ENCODE measurements around the gene TCEAL8. TPM values are rescaled to one million over a fixed set of nuclear protein-coding genes. Genes with fewer than 3 reads are reported as not detected.

Gene TCEAL8
- total RNA-seq, 1 donor from 2014 or later = 99.0 TPM

- DNase-seq (ENCODE audit: low read depth) = peak; percentile 31
Observed at GRCh38 chrX:103214870-103215424, 40.0 kb downstream of the TCEAL8 start, which contains the start of gene BEX4. Gene BEX4, plus strand, starts transcription at chrX:103215108. Its CDS starts 1,046 bp downstream, at chrX:103216154.

DNA sequence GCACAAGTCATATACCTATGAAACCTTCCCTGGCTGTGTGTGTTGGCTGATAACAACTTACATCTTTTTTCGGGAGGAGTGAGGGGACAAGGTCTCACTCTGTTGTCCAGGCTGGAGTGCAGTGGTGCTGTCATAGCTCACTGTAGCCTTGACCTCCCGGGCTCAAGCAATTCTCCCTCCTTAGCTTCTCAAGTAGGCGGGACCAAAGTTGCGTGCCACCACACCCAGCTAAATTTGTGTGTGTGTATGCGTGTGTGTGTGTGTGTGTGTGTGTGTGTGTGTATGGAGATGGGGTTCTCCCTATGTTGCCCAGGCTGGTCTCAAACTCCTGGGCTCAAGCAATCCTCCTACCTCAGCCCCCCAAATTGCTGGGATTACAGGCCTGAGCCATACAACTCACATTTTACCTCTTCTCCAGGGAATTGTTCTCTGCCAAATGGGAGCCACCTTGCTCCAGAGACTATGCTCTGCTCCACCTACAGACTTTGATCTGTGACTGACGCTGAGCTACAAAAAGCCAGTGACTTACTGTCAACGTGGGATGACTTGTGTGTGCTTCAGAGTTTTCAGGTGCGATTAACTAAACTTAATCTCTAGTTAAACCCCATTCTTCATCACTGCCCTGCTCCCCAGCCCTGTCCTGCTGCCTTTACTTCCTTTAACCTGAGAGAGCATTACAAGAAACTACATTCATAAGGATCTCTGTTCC lies 42.1 kb downstream of the TCEAL8 start:
- no peak for DNase-seq (ENCODE audit: low read depth)

DNA sequence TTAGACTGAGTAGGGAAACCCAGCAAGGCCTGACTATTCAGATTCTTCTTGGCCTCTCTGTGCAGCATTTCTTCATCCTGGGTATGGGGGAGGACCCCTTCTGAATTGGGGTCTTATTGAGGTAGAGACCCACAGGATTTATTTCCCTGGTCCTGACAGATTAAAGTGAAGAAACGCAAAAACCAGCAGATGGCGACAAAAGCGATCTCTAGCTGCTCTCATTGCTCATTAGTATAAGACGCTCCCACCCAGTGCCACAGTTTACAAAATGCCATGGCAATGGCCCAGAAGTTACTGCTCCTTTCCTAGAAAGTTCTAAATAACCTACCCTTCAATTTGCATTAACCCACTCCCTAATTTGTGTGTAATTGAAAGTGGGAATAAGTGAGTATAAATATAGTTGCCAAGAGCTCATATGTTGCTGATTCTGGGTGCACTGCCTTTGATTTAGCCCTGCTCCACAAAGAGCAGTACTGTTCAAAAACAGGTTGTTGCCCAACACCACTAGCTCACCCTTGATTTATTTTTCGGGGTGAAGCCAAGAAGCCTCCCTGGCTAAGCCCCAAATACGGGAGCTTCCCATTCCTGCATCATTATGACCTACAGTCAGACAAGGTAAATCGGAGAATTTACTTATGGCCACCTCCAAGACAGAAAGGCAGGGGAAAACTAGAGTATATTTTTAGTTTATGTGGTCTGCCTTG lies 43.8 kb downstream of the TCEAL8 start:
- peak; percentile 43 for DNase-seq (ENCODE audit: low read depth)

DNA sequence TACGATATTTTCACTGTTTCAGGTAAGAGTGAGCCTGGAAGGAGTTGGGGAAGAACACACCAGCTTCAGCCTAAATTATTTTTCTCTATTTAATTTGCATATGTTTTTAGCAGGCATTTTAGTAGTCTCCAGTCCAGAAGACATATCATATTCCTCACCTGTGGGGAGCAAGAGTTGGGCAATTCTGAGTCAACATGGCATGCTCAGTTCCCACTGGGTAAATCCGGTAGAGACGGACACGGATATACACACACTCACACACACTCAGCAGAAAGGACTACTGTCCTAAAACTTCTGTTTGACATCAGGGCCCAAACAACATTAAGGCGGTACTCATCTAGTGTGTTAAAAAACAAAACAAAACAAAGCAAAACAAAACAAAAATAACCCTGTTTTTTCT lies 44.9 kb downstream of the TCEAL8 start:
- no peak for DNase-seq (ENCODE audit: low read depth)

Other genes with a start within 250 kb of the TCEAL8 start
- gene BEX1, start 191.0 kb downstream of the TCEAL8 start, total RNA-seq = 0.20 TPM in 1 of 2 replicates, not detected in the other
- gene NXF3, start 162.0 kb downstream of the TCEAL8 start, total RNA-seq = 0.35 TPM in 1 of 2 replicates, not detected in the other
- gene BEX4, start 40.0 kb downstream of the TCEAL8 start, total RNA-seq = 43.1 and 50.6 TPM in 2 replicates
- gene TCEAL5, start 21.6 kb upstream of the TCEAL8 start, total RNA-seq = not detected in 2 replicates
- 18.0 and 26.9 TPM in 2 replicates for gene BEX2, start 55.8 kb upstream of the TCEAL8 start, total RNA-seq
- 2.8 and 8.2 TPM in 2 replicates for gene TCEAL7, start 75.1 kb upstream of the TCEAL8 start, total RNA-seq
- 123 and 164 TPM in 2 replicates for gene TCEAL9, start 101.4 kb upstream of the TCEAL8 start, total RNA-seq
- gene BEX3, start 121.4 kb upstream of the TCEAL8 start, total RNA-seq = 155 and 424 TPM in 2 replicates

All from renal cortical epithelial cell (primary cell).